ENCODE data around the gene KCNAB2.

The KCNAB2 gene

GRCh38 chr1:6134741-6135510, 89.2 kb downstream of the KCNAB2 start:
- no peak for DNase-seq

GRCh38 chr1:6136516-6137220, 91.0 kb downstream of the KCNAB2 start:
- no peak for DNase-seq

GRCh38 chr1:6137758-6138157, 92.1 kb downstream of the KCNAB2 start:
- no peak for DNase-seq

- no peak for DNase-seq
Measured at GRCh38 chr1:6140413-6140812, 94.7 kb downstream of the KCNAB2 start.

GRCh38 chr1:6141592-6141991, 95.9 kb downstream of the KCNAB2 start:
- DNase-seq: no peak

- DNase-seq: no peak
Measured at GRCh38 chr1:6142036-6142621, 96.4 kb downstream of the KCNAB2 start.

GRCh38 chr1:6142734-6143133, 97.0 kb downstream of the KCNAB2 start:
- DNase-seq: no peak

- DNase-seq: no peak
Measured at GRCh38 chr1:6143395-6143794, 97.7 kb downstream of the KCNAB2 start.

GRCh38 chr1:6144175-6144574, 98.5 kb downstream of the KCNAB2 start:
- no peak for DNase-seq

GRCh38 chr1:6144647-6145395, 99.1 kb downstream of the KCNAB2 start:
- no peak for DNase-seq

- DNase-seq: no peak
Measured at GRCh38 chr1:6145396-6145750, 99.7 kb downstream of the KCNAB2 start.

- no peak for DNase-seq
Measured at GRCh38 chr1:6145864-6146410, 100.2 kb downstream of the KCNAB2 start.

- DNase-seq: no peak
Measured at GRCh38 chr1:6148497-6149241, 103.0 kb downstream of the KCNAB2 start.

- no peak for DNase-seq
Measured at GRCh38 chr1:6149597-6149996, 103.9 kb downstream of the KCNAB2 start.

- DNase-seq: no peak
Measured at GRCh38 chr1:6150006-6150938, 104.6 kb downstream of the KCNAB2 start.

Data from NK-92 treated with Interleukin-12 subunit alpha and Interleukin-12 subunit beta, amount 100 ng/mL, for 24 hours (cell line).